ENCODE measurements around the gene SHISAL1.

SHISAL1 gene

DNA sequence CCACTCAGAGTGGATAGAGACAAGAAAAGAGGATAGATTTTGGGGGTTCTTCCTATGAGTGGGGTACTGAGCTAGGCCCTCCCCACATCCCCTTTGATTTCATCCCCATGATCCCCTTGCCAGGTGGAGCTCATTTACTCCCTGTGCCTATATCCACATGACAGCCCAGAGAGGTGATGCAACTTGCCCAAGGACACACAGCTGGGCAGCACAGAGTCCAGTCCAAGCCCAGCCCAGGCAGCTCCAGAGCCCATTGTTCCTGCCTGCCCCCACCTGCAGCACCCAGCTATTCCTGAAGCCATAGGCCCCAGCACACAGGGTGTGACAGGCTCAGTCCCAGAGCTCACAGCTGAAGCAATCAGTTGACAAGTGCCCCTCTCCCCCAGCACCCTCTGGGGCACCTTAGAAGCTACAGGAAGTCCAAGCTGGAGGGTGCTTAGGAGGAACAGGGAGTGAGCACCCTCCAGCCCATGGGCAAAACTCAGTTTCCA lies 41.7 kb downstream of the SHISAL1 start:
- Histone ChIP-seq H3F3A (ENCODE audit: insufficient read depth, low read length) (no peaks in the 10 kb centered on the region), H3K4me1 (ENCODE audit: low read length) (no peaks in the 10 kb centered on the region), H3K9me2 (replicated peaks; ENCODE audit: insufficient read depth, low read length) (no peaks in the 10 kb centered on the region), H3K9ac (ENCODE audit: low read length) (no peak overlapping the region), H3K4me2 (ENCODE audit: low read depth, low read length) (no peak overlapping the region), H2AFZ (ENCODE audit: low read length) (no peak overlapping the region), H3K36me3 (replicated peaks; ENCODE audit: insufficient read depth, low read length) (no peaks in the 10 kb centered on the region), H3K27ac (ENCODE audit: low read length) (no peak overlapping the region), H3K79me2 (ENCODE audit: low read length) (no peaks in the 10 kb centered on the region), H4K20me1 (ENCODE audit: insufficient read depth, low read length) (no peaks in the 10 kb centered on the region), H3K27me3 (replicated peaks; ENCODE audit: insufficient read depth, low read length) (peaks cover 96% of the 10 kb centered on the region), H3K4me3 (ENCODE audit: low read length) (no peak overlapping the region), H3K9me3 (replicated peaks; ENCODE audit: insufficient read depth, low read length) (no peaks in the 10 kb centered on the region)
- TF ChIP-seq EZH2phosphoT487 (IDR thresholded peaks at IDR 0.05; ENCODE audit: low read length) (no peak), EZH2 (optimal IDR thresholded peaks at IDR 0.05; ENCODE audit: low read depth, low read length) (no peak)
- TF ChIP-seq, protein P1, sequence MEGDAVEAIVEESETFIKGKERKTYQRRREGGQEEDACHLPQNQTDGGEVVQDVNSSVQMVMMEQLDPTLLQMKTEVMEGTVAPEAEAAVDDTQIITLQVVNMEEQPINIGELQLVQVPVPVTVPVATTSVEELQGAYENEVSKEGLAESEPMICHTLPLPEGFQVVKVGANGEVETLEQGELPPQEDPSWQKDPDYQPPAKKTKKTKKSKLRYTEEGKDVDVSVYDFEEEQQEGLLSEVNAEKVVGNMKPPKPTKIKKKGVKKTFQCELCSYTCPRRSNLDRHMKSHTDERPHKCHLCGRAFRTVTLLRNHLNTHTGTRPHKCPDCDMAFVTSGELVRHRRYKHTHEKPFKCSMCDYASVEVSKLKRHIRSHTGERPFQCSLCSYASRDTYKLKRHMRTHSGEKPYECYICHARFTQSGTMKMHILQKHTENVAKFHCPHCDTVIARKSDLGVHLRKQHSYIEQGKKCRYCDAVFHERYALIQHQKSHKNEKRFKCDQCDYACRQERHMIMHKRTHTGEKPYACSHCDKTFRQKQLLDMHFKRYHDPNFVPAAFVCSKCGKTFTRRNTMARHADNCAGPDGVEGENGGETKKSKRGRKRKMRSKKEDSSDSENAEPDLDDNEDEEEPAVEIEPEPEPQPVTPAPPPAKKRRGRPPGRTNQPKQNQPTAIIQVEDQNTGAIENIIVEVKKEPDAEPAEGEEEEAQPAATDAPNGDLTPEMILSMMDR (IDR thresholded peaks at IDR 0.05; ENCODE audit: low read length), result no peak
- DNase-seq, result no peak

- H3K9me2 ChIP-seq (replicated peaks; ENCODE audit: insufficient read depth, low read length), result no peaks in the 10 kb centered on the region
- no peak overlapping the region for H3K4me2 ChIP-seq (ENCODE audit: low read depth, low read length)
- H2AFZ ChIP-seq (ENCODE audit: low read length), result no peak overlapping the region
- no peaks in the 10 kb centered on the region for H3K4me1 ChIP-seq (ENCODE audit: low read length)
- H3F3A ChIP-seq (ENCODE audit: insufficient read depth, low read length), result no peaks in the 10 kb centered on the region
- no peak overlapping the region for H3K4me3 ChIP-seq (ENCODE audit: low read length)
- H3K9ac ChIP-seq (ENCODE audit: low read length), result no peak overlapping the region
- H3K27ac ChIP-seq (ENCODE audit: low read length), result no peak overlapping the region
- no peaks in the 10 kb centered on the region for H3K36me3 ChIP-seq (replicated peaks; ENCODE audit: insufficient read depth, low read length)
- no peak for DNase-seq
- no peaks in the 10 kb centered on the region for H3K9me3 ChIP-seq (replicated peaks; ENCODE audit: insufficient read depth, low read length)
- H3K27me3 ChIP-seq (replicated peaks; ENCODE audit: insufficient read depth, low read length), result peaks cover 96% of the 10 kb centered on the region
- H3K79me2 ChIP-seq (ENCODE audit: low read length), result no peaks in the 10 kb centered on the region
- TF ChIP-seq EZH2phosphoT487 (IDR thresholded peaks at IDR 0.05; ENCODE audit: low read length), result no peak
- TF ChIP-seq, protein P1 (IDR thresholded peaks at IDR 0.05; ENCODE audit: low read length), result no peak
- no peak for TF ChIP-seq EZH2 (optimal IDR thresholded peaks at IDR 0.05; ENCODE audit: low read depth, low read length)
- H4K20me1 ChIP-seq (ENCODE audit: insufficient read depth, low read length), result no peaks in the 10 kb centered on the region
Observed at GRCh38 chr22:44270556-44270880, 42.2 kb downstream of the SHISAL1 start.

- Histone ChIP-seq H3K27ac (ENCODE audit: low read length) (no peak overlapping the region), H3K4me1 (ENCODE audit: low read length) (no peaks in the 10 kb centered on the region), H4K20me1 (ENCODE audit: insufficient read depth, low read length) (no peaks in the 10 kb centered on the region), H3K9ac (ENCODE audit: low read length) (no peak overlapping the region), H3K36me3 (replicated peaks; ENCODE audit: insufficient read depth, low read length) (no peaks in the 10 kb centered on the region), H2AFZ (ENCODE audit: low read length) (no peak overlapping the region), H3K27me3 (replicated peaks; ENCODE audit: insufficient read depth, low read length) (peaks cover 95% of the 10 kb centered on the region), H3K79me2 (ENCODE audit: low read length) (no peaks in the 10 kb centered on the region), H3F3A (ENCODE audit: insufficient read depth, low read length) (no peaks in the 10 kb centered on the region), H3K9me3 (replicated peaks; ENCODE audit: insufficient read depth, low read length) (no peaks in the 10 kb centered on the region), H3K4me2 (ENCODE audit: low read depth, low read length) (no peak overlapping the region), H3K9me2 (replicated peaks; ENCODE audit: insufficient read depth, low read length) (no peaks in the 10 kb centered on the region), H3K4me3 (ENCODE audit: low read length) (no peak overlapping the region)
- DNase-seq, result no peak
- TF ChIP-seq EZH2 (optimal IDR thresholded peaks at IDR 0.05; ENCODE audit: low read depth, low read length) (no peak), EZH2phosphoT487 (IDR thresholded peaks at IDR 0.05; ENCODE audit: low read length) (no peak)
- TF ChIP-seq, protein P1 (IDR thresholded peaks at IDR 0.05; ENCODE audit: low read length), result no peak
Observed at GRCh38 chr22:44269757-44270555, 42.8 kb downstream of the SHISAL1 start.
